ENCODE data around the gene SH3BP5.
A peak's percentile ranks its signal among the peaks of the same experiment; 100 is the strongest.
"Not testable (repeated sequence)": the region's sequence is repeated elsewhere in the genome, so short reads cannot be mapped to it uniquely, and the experiment has no call there.

Gene SH3BP5

DNA sequence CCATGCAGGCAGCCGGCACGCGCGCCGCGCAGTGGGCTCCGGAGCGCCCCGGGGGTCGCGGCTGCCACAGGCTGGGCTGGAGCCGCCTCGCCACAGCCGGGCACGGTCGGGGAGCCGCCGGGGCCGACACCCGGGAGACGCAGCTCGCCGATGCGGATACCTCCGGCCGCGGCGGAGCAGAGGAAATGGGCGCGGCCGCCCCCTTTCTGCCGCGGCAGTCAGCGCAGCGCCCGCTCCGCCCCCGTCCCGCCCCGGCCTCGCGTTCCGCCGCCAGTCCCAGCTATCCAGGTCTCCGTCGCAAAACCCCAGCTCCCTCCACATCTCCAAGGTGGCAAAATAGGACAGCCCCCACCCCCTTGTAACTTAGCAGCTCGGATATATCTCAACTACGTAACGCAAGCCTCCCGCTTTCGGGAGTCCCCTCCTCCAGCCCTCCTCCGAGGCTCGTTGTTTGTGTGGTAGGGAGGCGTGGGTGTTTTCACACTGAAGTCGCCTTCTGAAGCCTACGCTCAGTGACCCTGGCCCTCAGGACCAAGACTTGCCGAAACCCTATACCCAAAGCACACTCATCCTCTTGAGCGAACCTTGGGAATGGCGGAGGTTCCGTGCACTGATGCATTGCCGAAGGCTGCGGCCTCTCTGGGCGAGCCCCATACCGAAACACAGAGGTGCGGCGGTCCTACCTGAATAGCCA, at the start of gene SH3BP5:
Gene SH3BP5 (minus strand): TSS at position 182 of the 694 bp plus-strand sequence. CDS start 178 bp downstream, at position 4.
- DNase-seq: peak; percentile 91

DNA sequence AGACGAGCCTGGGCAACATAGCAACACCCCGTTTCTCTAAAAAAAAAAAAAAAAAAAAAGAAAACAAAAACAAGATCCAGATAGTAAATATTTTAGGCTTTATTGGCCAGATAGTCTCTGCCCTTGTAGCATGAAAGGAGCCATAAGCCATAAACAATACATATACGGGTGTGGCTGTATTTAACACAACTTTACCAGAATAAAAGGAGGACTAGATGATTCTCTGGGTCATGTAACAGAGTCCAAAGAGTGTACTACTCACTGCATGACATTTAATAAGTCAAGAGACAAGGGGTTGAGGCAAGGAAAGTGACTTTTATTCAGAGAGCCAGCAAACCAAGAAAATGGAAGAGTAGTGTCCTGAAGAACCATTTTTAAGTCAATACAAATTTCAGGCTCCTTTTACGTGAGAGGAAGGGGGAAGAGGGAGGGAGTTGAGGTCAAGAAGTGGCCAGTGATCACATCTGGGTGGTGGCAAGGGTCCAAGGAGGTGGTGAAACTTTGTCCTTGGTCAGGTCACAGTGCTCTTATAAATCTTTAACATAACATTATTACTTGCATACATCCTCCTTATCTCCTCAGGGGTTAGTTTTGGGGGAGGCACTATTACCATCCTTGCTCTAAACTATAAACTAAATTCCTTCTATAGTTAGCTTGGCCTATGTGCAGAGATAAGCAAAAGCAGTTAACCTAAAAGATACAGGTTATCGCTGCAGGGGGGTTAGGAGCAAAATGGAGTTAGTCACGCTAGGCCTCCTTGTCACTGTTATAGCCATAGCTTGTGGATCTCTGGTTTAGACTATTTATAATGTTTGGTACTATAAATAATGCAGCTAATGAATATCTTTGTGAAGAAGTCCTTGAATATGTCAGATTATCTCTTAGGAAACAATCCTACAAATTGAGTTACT, 48.8 kb upstream of the SH3BP5 start:
- no peak for DNase-seq

- peak; percentile 98 for DNase-seq
Observed at GRCh38 chr3:15377961-15378791, 45.8 kb upstream of the SH3BP5 start.

GRCh38 chr3:15375461-15376000, 43.1 kb upstream of the SH3BP5 start:
- DNase-seq: no peak

GRCh38 chr3:15372918-15373317, 40.5 kb upstream of the SH3BP5 start:
- no peak for DNase-seq

DNA sequence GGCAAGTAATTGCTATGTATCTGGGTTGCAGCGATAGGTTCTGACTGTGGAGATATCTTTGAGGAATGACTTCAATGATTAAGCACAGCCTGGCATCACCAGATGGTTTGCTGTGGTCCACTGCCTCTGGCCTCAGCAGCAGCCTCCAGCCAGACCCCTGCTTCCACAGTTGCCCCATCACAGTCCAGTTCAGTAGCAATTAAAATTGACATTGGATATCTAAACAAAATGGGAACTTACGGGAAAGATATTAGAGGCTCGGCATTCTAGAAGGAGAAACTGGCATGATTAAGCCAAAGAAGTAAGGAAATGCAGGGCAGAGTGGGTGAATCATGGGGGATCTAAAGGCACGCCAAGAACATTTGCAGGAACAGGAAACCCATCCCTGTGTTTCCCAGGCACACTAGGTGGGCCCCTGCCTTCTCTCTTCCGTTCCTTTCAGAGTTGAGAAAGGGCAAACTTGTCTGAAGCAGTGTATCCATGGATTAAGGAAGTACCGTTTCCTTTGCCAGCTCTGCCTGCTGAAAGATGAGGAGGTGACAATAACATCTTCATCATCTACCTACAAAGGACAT, 36.3 kb upstream of the SH3BP5 start:
- no peak for DNase-seq

DNA sequence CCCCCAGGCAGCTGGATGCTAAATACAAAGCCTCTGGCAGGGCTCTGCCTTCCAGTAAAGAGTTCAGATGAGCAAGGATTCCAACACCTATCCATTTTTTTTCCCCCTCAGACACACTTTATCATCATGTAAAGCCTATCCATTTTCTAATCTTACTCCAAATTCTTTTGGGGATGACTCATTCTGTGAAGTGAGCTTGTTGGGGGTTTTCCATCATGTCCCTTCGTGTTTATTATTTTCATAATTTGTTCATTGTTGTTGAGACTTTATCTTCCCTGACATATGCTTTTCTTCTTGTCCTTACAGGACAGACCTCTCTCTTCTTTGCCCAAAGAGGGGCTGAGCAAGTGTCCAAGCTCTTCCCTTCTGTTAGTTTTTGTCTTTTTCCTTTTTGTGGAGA, 34.7 kb upstream of the SH3BP5 start:
- no peak for DNase-seq

DNA sequence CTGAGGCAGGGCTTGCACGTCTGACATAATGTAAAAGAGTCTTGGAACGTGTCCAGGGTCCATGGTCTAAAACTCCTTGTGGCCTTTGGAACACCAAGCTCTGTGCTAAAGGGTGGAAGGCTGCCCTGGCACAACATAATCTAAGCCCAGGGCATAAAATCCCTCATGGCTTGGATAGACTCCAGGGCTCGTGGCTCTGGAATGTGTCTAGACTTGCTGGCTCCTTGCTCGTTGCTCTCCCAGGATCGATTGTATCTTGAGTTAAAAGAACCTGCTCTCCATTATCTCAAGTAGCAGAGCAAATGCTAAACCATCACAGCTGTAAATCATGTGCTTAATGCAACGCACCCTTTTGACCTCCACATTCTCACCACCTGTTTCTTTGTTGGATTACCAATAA, 31.7 kb upstream of the SH3BP5 start:
- DNase-seq: not testable (repeated sequence)

GRCh38 chr3:15361494-15362214, 29.3 kb upstream of the SH3BP5 start:
- peak; percentile 81 for DNase-seq

- no peak for DNase-seq
Observed at GRCh38 chr3:15360788-15361493, 28.6 kb upstream of the SH3BP5 start.

- DNase-seq: no peak
Observed at GRCh38 chr3:15359677-15360397, 27.5 kb upstream of the SH3BP5 start.

- peak; percentile 60 for DNase-seq
Observed at GRCh38 chr3:15356651-15357061, 24.3 kb upstream of the SH3BP5 start.

- peak; percentile 36 for DNase-seq
Observed at GRCh38 chr3:15356176-15356575, 23.8 kb upstream of the SH3BP5 start.

DNA sequence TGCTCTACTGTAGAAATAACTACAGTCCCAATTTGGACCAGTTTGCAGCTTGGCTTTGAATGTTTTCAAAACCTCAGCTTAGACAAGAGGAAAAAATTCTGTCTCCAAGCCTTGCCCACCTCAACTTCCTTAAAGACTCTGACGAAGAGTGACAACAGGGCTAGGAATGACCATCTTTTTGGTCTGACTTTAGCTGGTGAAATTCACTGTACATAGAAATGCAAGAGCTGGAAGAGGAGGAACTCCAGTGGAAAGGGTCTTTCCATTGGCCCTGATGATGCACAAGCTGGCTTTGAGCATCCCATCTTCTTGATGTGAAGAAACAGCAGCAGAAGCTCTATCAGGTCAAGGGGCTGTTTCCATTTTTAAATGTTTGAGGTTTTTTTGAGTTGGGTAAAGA, 22.7 kb upstream of the SH3BP5 start:
- DNase-seq: no peak

DNA sequence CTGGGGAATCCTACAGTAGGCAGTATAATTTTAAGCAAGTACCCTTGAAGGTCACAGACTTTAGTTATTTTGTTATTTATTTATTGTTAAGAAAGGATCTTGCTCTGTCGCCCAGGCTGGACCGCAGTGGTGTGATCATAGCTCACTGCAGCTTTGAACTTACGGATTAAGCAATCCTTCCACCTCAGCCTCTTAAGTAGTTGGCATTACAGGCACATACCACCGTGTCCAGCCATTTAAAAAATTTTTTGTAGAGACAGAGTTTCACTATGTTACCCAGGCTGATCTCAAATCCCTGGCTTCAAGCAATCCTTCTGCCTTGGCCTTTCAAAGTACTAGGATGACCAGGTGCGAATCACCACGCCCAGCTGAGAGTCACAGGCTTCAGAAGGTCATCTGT, 22.1 kb upstream of the SH3BP5 start:
- no peak for DNase-seq

GRCh38 chr3:15350141-15350540, 17.8 kb upstream of the SH3BP5 start:
- no peak for DNase-seq

GRCh38 chr3:15349438-15349837, 17.1 kb upstream of the SH3BP5 start:
- DNase-seq: not testable (repeated sequence)

GRCh38 chr3:15348246-15348645, 15.9 kb upstream of the SH3BP5 start:
- no peak for DNase-seq

- DNase-seq: no peak
Observed at GRCh38 chr3:15347737-15348110, 15.3 kb upstream of the SH3BP5 start.

DNA sequence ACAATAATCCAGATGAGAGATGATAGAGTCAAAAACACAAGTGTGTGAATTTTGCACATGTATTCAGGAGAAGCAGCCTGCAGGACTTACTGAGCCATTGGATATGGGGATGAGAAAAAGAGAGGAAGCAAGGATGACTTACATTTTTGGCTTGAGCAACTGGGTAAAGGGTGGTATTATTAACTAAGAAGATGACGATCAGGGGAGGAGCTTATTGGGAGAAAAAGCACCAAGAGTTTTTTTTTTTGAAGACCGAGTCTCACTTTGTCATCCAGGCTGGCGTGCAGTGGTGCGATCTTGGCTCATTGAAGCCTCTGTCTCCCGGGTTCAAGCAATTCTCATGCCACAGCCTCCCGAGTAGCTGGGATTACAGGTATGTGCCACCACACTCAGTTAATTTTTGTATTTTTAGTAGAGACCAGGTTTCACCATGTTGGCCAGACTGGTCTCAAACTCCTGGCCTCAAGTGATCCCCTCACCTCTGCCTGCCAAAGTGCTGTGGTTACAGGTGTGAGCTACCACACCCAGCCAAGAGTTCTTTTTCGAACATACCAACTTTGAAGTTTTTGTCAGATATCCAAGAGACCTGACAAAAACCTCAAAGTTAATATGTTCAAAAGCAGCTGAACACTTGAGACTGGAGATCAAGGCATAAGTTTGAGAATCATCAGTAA, 14.8 kb upstream of the SH3BP5 start:
- DNase-seq: no peak
